Dermis blood vessel endothelial cell (primary cell): ENCODE results near the gene ITGAX. TPM values are rescaled to one million over a fixed set of nuclear protein-coding genes. Genes with fewer than 3 reads are reported as not detected.

ENCODE experiments used
- DNase-seq: peaks from one replicate; pipeline ENCODE4 v3.0.0; 2010
- total RNA-seq: library from RNA; depleted of rRNA; stranded (reverse); fragments of >200 nt; gene quantifications from 2 replicates; pipeline ENCODE4 v1.2.3, GENCODE V29; 2014

ITGAX gene
- total RNA-seq, 1 donor from 2014 or later = 0.34 TPM

- DNase-seq = no peak
Measured at GRCh38 chr16:31376705-31377104, 21.7 kb downstream of the ITGAX start.

DNA sequence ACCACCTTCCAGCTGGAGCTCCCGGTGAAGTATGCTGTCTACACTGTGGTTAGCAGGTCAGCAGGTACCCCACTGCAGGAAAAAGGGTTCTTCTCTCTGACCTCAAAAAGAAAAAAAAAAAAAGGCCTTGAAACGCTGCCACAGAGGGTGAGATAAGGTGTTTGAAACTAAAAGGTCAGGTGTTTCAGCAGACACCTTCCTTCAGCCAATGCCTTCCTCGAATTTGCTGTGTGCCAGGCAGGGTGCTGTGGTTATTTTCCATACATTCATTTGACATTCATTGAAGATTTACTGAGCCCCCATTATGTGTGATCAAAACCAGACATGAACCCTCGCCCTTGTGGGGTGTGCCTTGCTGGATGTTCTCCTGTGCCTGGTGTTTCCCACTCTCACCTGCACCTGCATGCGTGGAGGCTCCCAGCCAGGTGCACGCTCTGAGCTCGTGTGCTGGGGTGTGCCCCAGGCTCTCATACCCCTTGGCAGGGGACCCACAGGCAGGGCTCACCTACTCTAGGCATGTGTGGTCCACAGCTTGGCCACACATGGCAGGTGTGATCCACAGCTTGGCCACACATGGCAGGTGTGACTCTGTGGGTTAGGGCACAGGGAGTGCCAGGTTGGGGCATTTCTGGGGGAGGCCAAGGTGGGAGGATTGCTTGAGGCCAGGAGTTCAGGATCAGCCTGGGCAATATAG lies 22.4 kb downstream of the ITGAX start:
- no peak for DNase-seq

- DNase-seq = no peak
Measured at GRCh38 chr16:31380201-31380600, 25.2 kb downstream of the ITGAX start.

GRCh38 chr16:31382485-31383161 lies 27.6 kb downstream of the ITGAX start:
- peak; percentile 70 for DNase-seq

DNA sequence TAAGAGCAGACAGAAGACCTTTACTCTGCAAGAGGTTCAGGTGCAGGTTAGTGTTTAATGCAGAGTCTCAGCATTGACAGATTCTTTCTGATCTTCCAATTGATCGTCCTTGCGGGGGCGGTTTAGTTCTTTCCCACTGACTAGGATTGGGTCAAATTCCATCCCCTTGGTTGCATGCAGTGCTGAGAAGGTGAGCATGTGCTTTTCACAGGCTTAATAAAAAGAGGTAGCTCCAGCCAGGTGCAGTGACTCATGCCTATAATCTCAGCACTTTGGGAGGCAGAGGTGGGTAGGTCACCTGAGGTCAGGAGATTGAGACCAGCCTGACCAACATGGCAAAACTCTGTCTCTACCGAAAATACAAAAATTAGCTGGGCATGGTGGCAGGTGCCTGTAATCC lies 30.7 kb downstream of the ITGAX start:
- DNase-seq = no peak

DNA sequence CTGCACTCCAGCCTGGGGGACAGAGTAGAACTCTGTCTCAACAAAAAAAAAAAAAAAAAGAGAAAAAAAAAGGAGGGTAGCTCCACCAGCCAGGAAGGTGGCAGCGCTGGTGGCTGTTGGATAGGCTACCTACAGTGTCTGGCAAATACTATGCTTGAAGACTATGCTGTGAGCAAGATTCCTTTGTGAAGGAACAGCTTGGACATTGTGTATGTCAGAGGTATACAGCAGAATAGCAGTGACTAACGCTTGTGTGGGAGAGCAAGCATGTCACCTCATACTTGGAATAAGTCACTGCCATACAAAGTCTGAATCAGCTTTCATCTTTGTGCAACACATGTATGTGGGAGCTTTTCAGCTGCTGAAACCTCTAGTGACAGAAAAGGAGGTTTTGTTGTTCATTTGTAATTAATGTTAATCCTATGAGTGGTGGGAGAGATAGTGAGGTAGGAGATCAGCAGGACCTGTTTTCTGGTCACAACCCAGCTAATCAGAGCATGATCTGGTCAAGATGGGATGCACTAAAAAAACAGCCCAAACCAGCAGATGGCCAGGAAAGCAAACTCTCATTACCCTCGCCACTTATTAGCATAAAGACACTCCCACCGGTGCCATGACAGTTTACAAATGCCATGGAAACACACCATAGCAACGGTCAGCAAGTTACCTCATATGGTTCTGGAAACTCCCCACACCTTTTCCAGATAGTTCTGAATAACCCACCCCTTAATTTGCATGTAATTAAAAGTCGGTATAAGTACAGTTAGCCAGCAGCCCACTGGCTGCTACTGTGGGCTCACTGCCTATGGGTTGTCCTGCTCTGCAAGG lies 31.4 kb downstream of the ITGAX start:
- peak; percentile 10 for DNase-seq

- DNase-seq = no peak
Measured at GRCh38 chr16:31388535-31388934, 33.6 kb downstream of the ITGAX start.

DNA sequence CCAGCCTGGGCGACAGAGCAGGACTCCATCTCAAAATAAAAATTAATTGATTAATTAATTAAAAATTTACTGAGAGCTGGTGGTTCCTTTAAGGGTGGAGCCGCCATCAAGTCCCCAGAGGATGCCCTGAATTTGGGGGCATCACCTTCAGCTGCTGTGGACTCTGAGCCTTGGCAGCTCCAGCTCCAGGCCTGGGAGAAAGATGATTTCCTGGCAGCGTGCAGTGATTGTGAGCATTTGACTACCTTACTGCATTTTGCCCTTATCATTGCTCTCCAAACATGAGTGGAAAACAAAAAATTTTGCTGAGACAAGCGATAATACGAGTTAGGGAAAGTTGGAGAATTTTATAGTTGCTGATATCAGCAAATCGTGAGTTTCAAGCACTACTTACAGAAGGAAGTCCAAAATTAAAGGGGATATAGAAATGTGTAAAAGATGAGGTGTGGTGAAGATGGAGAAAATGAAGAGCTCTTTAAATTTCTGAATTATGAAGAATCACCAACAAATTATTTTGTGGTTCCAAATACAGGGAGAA lies 35.6 kb downstream of the ITGAX start:
- no peak for DNase-seq

DNA sequence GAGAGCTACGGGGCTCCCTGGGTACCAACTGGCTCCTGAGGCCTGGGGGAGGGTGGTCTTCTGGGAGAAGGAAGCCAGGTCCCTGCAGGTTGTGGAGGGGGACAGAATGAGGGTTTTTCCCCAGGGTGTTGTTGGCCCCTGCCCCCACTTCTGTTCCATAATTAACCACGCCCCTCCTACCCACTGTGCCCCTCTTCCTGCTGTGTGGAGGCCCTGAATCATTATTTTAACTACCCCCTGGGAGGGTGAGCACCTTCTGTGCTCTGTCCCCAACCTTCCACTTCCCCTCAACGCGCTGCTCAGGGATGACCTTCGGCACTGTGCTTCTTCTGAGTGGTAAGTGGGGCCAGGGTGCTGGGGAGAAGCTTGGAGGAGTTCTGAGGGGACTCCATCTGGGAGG lies 38.1 kb downstream of the ITGAX start, which contains the start of gene ITGAD:
TSS of gene ITGAD (plus strand) at position 280 of the 400 bp plus-strand sequence. CDS start at position 306, 26 bp downstream.
- no peak for DNase-seq

- no peak for DNase-seq
Measured at GRCh38 chr16:31395647-31396046, 40.7 kb downstream of the ITGAX start.

DNA sequence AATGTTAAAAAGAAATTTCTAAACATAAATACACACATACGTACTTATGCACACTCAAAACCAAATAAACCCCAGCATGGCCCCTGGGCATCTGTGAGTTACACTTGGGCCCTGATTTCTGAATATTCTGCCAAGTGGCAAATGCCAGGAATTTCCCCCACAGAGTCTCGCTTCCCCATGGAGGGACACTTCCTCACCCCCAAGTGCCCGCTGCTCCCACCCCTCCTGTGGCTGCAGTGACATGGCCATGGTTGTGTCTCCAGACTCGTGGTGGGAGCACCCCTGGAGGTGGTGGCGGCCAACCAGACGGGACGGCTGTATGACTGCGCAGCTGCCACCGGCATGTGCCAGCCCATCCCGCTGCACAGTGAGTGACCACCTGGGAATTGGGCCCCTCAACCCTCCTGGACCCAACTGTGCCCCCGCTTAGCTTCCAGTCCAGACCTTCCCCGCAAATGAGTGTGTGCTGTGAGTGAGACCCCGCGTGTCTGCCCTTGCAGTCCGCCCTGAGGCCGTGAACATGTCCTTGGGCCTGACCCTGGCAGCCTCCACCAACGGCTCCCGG lies 42.2 kb downstream of the ITGAX start:
- no peak for DNase-seq

DNA sequence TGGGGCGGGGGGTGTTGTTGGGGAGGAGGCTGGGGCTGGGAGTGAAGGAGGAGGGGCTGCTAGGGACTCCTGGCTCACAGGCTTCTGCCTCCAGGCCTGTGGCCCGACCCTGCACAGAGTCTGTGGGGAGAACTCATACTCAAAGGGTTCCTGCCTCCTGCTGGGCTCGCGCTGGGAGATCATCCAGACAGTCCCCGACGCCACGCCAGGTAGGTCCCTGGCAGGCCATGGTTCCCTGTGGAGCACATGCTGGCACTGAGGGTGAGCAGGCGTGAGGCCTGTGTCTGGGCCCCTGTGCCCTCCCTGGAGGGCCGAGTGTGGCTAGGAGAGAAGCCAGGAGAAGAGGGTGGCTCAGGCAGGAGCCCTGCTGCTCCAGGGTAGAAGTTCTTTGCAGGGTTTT lies 42.7 kb downstream of the ITGAX start:
- no peak for DNase-seq

DNA sequence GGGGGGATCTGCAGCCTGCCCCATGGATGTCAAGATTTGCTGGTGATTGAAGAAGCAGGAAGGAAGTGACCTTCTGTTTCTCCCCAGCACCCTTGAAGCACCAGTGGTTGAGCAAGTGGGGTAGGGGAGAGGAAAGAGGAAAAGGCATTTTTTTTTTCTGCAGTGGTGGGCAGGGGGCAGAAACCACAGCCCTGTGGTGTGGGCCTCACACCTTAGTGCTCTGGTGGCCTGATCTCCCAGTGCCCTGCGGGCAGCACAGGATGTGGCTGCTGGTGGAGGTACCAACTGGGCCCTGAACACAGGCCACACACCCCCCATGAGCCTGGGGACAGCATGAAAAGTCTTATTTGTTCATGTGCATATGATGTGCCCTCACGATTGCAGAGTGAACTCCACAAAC lies 45.2 kb downstream of the ITGAX start:
- no peak for DNase-seq

GRCh38 chr16:31401436-31401835 lies 46.5 kb downstream of the ITGAX start:
- no peak for DNase-seq

- DNase-seq = no peak
Measured at GRCh38 chr16:31402687-31403086, 47.7 kb downstream of the ITGAX start.

- no peak for DNase-seq
Measured at GRCh38 chr16:31403590-31404352, 48.8 kb downstream of the ITGAX start.

- DNase-seq = no peak
Measured at GRCh38 chr16:31404353-31405064, 49.5 kb downstream of the ITGAX start.

DNA sequence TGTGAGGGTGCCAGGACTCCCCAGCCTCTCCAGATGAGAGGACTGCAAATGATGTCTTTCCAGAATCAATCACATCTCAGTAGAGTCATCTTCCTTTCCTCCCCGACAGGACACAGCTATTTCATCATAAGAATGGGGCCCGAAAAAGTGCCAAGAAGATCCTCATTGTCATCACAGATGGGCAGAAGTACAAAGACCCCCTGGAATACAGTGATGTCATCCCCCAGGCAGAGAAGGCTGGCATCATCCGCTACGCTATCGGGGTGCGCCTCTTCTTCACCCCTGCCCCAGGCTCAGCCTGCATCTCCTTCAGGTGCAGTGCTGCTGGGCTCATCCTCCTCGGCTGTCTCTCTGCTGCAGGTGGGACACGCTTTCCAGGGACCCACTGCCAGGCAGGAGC lies 52.4 kb downstream of the ITGAX start:
- no peak for DNase-seq

GRCh38 chr16:31409433-31409832 lies 54.5 kb downstream of the ITGAX start:
- peak; percentile 6 for DNase-seq

DNA sequence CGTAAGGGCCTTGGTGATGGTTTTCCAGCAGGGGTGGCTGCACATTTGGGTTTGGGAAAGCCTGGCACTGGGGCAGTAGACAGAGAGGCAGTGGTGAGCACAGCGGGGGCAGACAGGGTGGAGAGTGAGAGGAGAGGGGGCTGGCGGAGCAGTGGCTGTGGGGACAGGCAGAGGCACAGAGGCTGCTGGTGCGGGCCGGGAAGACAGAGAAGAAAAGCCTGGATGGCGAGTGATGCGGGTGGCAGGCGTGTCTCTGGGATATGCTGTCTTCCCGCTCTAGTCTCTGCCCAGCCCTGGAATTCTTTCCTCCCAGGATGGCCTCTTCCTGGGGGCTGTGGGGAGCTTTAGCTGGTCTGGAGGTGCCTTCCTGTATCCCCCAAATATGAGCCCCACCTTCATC lies 55.1 kb downstream of the ITGAX start:
- no peak for DNase-seq
